OCI-LY1 (cell line): ENCODE measurements around the gene DSC2.

ENCODE experiments used
- H2AFZ ChIP-seq: fragments of 200-600 bp; sonication (generic), shearing (Covaris generic); 2 replicates; pipeline ENCODE4 v1.6.0; 2014; ENCODE audit warnings: antibody characterized with exemption, mild to moderate bottlenecking, low read length
- H3F3A ChIP-seq: fragments of 200-600 bp; sonication (generic), shearing (Covaris generic); 2 replicates; pipeline ENCODE4 v1.6.0; 2014; ENCODE audit warnings: mild to moderate bottlenecking, antibody characterized with exemption, low read length, moderate library complexity; ENCODE audit not compliant: insufficient read depth
- H3K27ac ChIP-seq: fragments of 200-600 bp; sonication (generic); 2 replicates; pipeline ENCODE4 v1.5.1; 2014; ENCODE audit warnings: low read length, mixed run types, mild to moderate bottlenecking, low read depth; ENCODE audit not compliant: poor library complexity, severe bottlenecking
- H3K27me3 ChIP-seq: fragments of 200-600 bp; sonication (generic); 2 replicates; pipeline ENCODE4 v1.6.0; 2014; ENCODE audit warnings: antibody characterized with exemption, mild to moderate bottlenecking, low read length, moderate library complexity; ENCODE audit not compliant: insufficient read depth
- H3K36me3 ChIP-seq: fragments of 200-600 bp; sonication (generic); 2 replicates; pipeline ENCODE4 v1.6.1; 2014; ENCODE audit warnings: mild to moderate bottlenecking, antibody characterized with exemption, low read length, moderate library complexity, mixed read lengths; ENCODE audit not compliant: insufficient read depth
- H3K4me1 ChIP-seq: fragments of 200-600 bp; sonication (generic); 2 replicates; pipeline ENCODE4 v1.5.1; 2014; ENCODE audit warnings: mild to moderate bottlenecking, low read length, moderate library complexity; ENCODE audit not compliant: insufficient read depth, severe bottlenecking
- H3K4me2 ChIP-seq: fragments of 200-600 bp; sonication (generic), shearing (Covaris generic); 2 replicates; pipeline ENCODE4 v1.6.1; 2014; ENCODE audit warnings: low read length
- H3K4me3 ChIP-seq: fragments of 200-600 bp; sonication (generic); 2 replicates; pipeline ENCODE4 v1.5.1; 2014; ENCODE audit warnings: low read length, low read depth, mild to moderate bottlenecking, mixed read lengths; ENCODE audit not compliant: poor library complexity, severe bottlenecking
- H3K79me2 ChIP-seq: fragments of 200-600 bp; shearing (Covaris generic); 2 replicates; pipeline ENCODE4 v1.6.1; 2016; ENCODE audit warnings: mixed run types, low read length, mixed read lengths; ENCODE audit not compliant: insufficient read depth
- H3K9ac ChIP-seq: fragments of 200-600 bp; sonication (generic), shearing (Covaris generic); 2 replicates; pipeline ENCODE4 v1.6.1; 2014; ENCODE audit warnings: mild to moderate bottlenecking, low read length, mixed read lengths
- H3K9me2 ChIP-seq: fragments of 200-600 bp; sonication (generic), shearing (Covaris generic); 2 replicates; pipeline ENCODE4 v1.6.1; 2014; ENCODE audit warnings: low read depth, mild to moderate bottlenecking, low read length, mixed read lengths
- H3K9me3 ChIP-seq: fragments of 200-600 bp; shearing (Covaris generic); 2 replicates; pipeline ENCODE4 v1.6.1; 2014; ENCODE audit warnings: low read length, mixed read lengths
- H4K20me1 ChIP-seq: fragments of 200-600 bp; sonication (generic), shearing (Covaris generic); 2 replicates; pipeline ENCODE4 v1.6.0; 2016; ENCODE audit warnings: mild to moderate bottlenecking, low read length; ENCODE audit not compliant: insufficient read depth
- EZH2 ChIP-seq: fragments of 200-600 bp; sonication (generic), shearing (Covaris generic); IDR thresholded peaks from 2 replicates; pipeline ENCODE4 v1.8.0; 2017; ENCODE audit warnings: borderline replicate concordance, mixed run types, mild to moderate bottlenecking, antibody characterized with exemption, low read length, moderate library complexity, mixed read lengths
- TF ChIP-seq, protein P1 (sequence below): fragments of 200-600 bp; sonication (generic), shearing (Covaris generic); IDR thresholded peaks from 2 replicates; pipeline ENCODE4 v1.5.1; 2017; ENCODE audit warnings: mild to moderate bottlenecking, antibody characterized with exemption, low read length, moderate library complexity, mixed read lengths

Gene DSC2

GRCh38 chr18:31120594-31120993, 18.4 kb upstream of the DSC2 start:
- H4K20me1 ChIP-seq, result no peaks in the 10 kb centered on the region
- no peaks in the 10 kb centered on the region for H3K4me1 ChIP-seq
- no peaks in the 10 kb centered on the region for H3K9me3 ChIP-seq
- no peak overlapping the region for H3K4me3 ChIP-seq
- H3K79me2 ChIP-seq, result no peaks in the 10 kb centered on the region
- no peak overlapping the region for H3K4me2 ChIP-seq
- no peaks in the 10 kb centered on the region for H3K27me3 ChIP-seq
- H3K9ac ChIP-seq, result no peak overlapping the region
- no peak overlapping the region for H2AFZ ChIP-seq
- H3K9me2 ChIP-seq, result no peaks in the 10 kb centered on the region
- TF ChIP-seq EZH2, result no peak
- TF ChIP-seq, protein P1, sequence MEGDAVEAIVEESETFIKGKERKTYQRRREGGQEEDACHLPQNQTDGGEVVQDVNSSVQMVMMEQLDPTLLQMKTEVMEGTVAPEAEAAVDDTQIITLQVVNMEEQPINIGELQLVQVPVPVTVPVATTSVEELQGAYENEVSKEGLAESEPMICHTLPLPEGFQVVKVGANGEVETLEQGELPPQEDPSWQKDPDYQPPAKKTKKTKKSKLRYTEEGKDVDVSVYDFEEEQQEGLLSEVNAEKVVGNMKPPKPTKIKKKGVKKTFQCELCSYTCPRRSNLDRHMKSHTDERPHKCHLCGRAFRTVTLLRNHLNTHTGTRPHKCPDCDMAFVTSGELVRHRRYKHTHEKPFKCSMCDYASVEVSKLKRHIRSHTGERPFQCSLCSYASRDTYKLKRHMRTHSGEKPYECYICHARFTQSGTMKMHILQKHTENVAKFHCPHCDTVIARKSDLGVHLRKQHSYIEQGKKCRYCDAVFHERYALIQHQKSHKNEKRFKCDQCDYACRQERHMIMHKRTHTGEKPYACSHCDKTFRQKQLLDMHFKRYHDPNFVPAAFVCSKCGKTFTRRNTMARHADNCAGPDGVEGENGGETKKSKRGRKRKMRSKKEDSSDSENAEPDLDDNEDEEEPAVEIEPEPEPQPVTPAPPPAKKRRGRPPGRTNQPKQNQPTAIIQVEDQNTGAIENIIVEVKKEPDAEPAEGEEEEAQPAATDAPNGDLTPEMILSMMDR, result no peak
- no peaks in the 10 kb centered on the region for H3F3A ChIP-seq
- no peaks in the 10 kb centered on the region for H3K36me3 ChIP-seq
- H3K27ac ChIP-seq, result no peak overlapping the region

- H3K27ac ChIP-seq, result no peak overlapping the region
- no peak overlapping the region for H3K4me3 ChIP-seq
- no peaks in the 10 kb centered on the region for H3K4me1 ChIP-seq
- H3F3A ChIP-seq, result no peaks in the 10 kb centered on the region
- H3K9me2 ChIP-seq, result no peaks in the 10 kb centered on the region
- no peaks in the 10 kb centered on the region for H3K36me3 ChIP-seq
- H3K79me2 ChIP-seq, result no peaks in the 10 kb centered on the region
- H3K27me3 ChIP-seq, result no peaks in the 10 kb centered on the region
- no peak overlapping the region for H2AFZ ChIP-seq
- no peak for TF ChIP-seq EZH2
- TF ChIP-seq, protein P1, result no peak
- H3K4me2 ChIP-seq, result no peak overlapping the region
- H4K20me1 ChIP-seq, result no peaks in the 10 kb centered on the region
- no peak overlapping the region for H3K9ac ChIP-seq
- H3K9me3 ChIP-seq, result no peaks in the 10 kb centered on the region
These were observed 14.8 kb upstream of the DSC2 start for GRCh38 chr18:31116853-31117595.

DNA sequence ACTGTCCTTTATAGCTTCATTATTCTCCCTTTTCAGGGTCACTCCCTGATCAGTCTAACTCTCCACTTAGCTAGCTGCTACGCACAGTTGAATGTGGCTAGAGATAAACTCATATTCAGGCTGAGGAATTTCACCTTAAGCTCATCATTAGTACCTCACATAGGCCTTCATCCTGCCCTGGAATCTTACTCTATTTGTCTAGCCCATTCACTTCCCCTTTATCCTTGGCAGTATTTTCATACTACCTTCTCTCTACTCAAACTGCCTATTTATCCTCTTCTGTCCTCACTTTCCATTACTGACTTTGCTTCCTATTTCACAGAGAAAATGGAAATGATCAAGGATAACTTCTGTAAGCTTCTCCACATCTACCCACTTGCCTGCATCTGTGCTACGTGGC, 10.6 kb upstream of the DSC2 start:
- H3F3A ChIP-seq, result no peaks in the 10 kb centered on the region
- no peaks in the 10 kb centered on the region for H3K9me3 ChIP-seq
- no peak overlapping the region for H3K4me3 ChIP-seq
- H3K4me2 ChIP-seq, result no peak overlapping the region
- no peaks in the 10 kb centered on the region for H3K4me1 ChIP-seq
- no peak overlapping the region for H2AFZ ChIP-seq
- TF ChIP-seq, protein P1, result no peak
- TF ChIP-seq EZH2, result no peak
- no peak overlapping the region for H3K27ac ChIP-seq
- H4K20me1 ChIP-seq, result no peaks in the 10 kb centered on the region
- H3K9me2 ChIP-seq, result no peaks in the 10 kb centered on the region
- H3K36me3 ChIP-seq, result no peaks in the 10 kb centered on the region
- H3K27me3 ChIP-seq, result no peaks in the 10 kb centered on the region
- no peak overlapping the region for H3K9ac ChIP-seq
- H3K79me2 ChIP-seq, result no peaks in the 10 kb centered on the region
